GM12892 (cell line): Measurements from ENCODE around the gene SPATA20.

Experiments used
- POLR2A ChIP-seq: IDR thresholded peaks from 2 replicates; pipeline ENCODE4 v1.6.1; 2011; ENCODE audit warnings: low read depth, low read length, control low read depth
- POLR2AphosphoS5 ChIP-seq: IDR thresholded peaks from 2 replicates; pipeline ENCODE4 v1.6.1; 2011; ENCODE audit warnings: low read depth, low read length, control low read depth
- TAF1 ChIP-seq: IDR thresholded peaks from 2 replicates; pipeline ENCODE4 v1.6.1; 2011; ENCODE audit warnings: low read depth, mild to moderate bottlenecking, control low read depth, low read length, borderline replicate concordance

DNA sequence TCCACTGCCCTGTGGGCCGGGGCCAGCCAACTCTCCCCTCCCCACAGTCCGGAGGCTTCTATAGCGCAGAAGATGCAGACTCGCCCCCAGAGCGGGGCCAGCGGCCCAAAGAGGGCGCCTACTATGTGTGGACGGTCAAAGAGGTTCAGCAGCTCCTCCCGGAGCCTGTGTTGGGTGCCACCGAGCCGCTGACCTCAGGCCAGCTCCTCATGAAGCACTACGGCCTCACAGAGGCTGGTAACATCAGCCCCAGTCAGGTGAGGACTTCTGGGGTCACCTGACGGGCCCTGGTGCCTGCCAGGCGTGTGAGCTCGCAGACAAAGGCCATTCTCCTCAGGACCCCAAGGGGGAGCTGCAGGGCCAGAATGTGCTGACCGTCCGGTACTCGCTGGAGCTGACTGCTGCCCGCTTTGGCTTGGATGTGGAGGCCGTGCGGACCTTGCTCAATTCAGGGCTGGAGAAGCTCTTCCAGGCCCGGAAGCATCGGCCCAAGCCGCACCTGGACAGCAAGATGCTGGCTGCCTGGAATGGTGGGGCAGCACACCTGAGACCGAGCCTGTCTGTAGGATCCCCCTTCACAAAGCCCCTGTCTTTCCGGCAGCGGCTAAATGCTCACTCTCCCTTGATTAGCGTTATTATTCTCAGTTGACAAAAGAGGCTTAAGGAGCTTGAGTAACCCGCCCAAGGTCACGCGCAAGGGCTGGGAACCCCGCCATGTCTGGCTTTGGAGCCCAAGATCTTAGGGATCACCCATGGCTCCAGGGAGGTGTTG, 3.9 kb downstream of the SPATA20 start:
- no peak for TF ChIP-seq POLR2AphosphoS5
- TF ChIP-seq POLR2A: no peak
- TF ChIP-seq TAF1: no peak
